Endothelial cell of umbilical vein (primary cell): Measurements from ENCODE around the gene ZNF26. TPM values are rescaled to one million over a fixed set of nuclear protein-coding genes. Genes with fewer than 3 reads are reported as not detected.
"Not testable (repeated sequence)": the region's sequence is repeated elsewhere in the genome, so short reads cannot be mapped to it uniquely, and the experiment has no call there.

Experiments
- BruUV-seq: library from RNA; stranded (reverse); fragments of 400-500 nt; replicated peaks from 2 replicates; lab custom pipeline; 2021; lab: Mats Ljungman, UMichigan
- CTCF ChIA-PET: fragments of 300-600, 350-600 bp; sonication (Branson Sonifier 250); formaldehyde crosslinking; loops from one replicate; lab custom pipeline; 2021; ENCODE audit warnings: antibody characterized with exemption, inconsistent platforms; lab: Charles Lee
- POLR2A ChIA-PET: fragments of 300-600, 350-600 bp; sonication (Branson Sonifier 250); formaldehyde crosslinking; loops from one replicate; lab custom pipeline; 2021; ENCODE audit warnings: antibody characterized with exemption, inconsistent platforms; lab: Charles Lee
- DNase-seq: peaks from one replicate; pipeline ENCODE4 v3.0.0-alpha.2; 2011; ENCODE audit warnings: low read depth, low spot score
- FAIRE-seq: peaks from 2 replicates; lab custom pipeline; 2011; peaks lifted over from hg19 to GRCh38; lab: Jason Lieb, UNC
- H2AFZ ChIP-seq: 2 replicates; pipeline ENCODE4 v1.6.0; 2012; ENCODE audit warnings: low read depth, low read length, control low read depth, inconsistent platforms
- H3K27ac ChIP-seq: 2 replicates; pipeline ENCODE4 v1.5.1; 2011; ENCODE audit warnings: low read depth, mild to moderate bottlenecking, control low read depth, low read length, moderate library complexity; ENCODE audit not compliant: insufficient read depth
- H3K27me3 ChIP-seq, 2 experiments: 2 replicates each; pipeline versions ENCODE4 v1.6.0 to v1.6.1; 2011; ENCODE audit warnings: low read length in 2 of 2, mixed read lengths in 1 of 2; ENCODE audit not compliant: control insufficient read depth in 2 of 2, insufficient read depth in 2 of 2
- H3K36me3 ChIP-seq, 2 experiments: 2 replicates in 1 of 2; 3 replicates in 1 of 2; pipeline ENCODE4 v1.5.1; 2011; ENCODE audit warnings: low read length in 2 of 2, mild to moderate bottlenecking in 1 of 2, moderate library complexity in 1 of 2; ENCODE audit not compliant: control insufficient read depth in 2 of 2, insufficient read depth in 2 of 2; ENCODE audit errors: extremely low read depth in 1 of 2
- H3K4me1 ChIP-seq: 3 replicates; pipeline ENCODE4 v1.5.1; 2011; ENCODE audit warnings: mild to moderate bottlenecking, low read length; ENCODE audit not compliant: control insufficient read depth, insufficient read depth; ENCODE audit errors: extremely low read depth
- H3K4me2 ChIP-seq: 2 replicates; pipeline ENCODE4 v1.6.1; 2011; ENCODE audit warnings: low read length, control low read depth, mixed read lengths; ENCODE audit not compliant: insufficient read depth
- H3K4me3 ChIP-seq, 3 experiments: fragments of 200-600 bp in 1 of 3; sonication (generic), shearing (Covaris generic) in 1 of 3; replicated peaks in 1 of 3; 2 replicates each; pipeline ENCODE4 v1.5.1; 2011 to 2016; ENCODE audit warnings: control low read depth in 3 of 3, low read length in 3 of 3, mild to moderate bottlenecking in 2 of 3, inconsistent platforms in 1 of 3, low read depth in 1 of 3, moderate library complexity in 1 of 3; ENCODE audit not compliant: insufficient read depth in 1 of 3
- H3K79me2 ChIP-seq: 2 replicates; pipeline ENCODE4 v1.6.0; 2012; ENCODE audit warnings: low read length, inconsistent platforms; ENCODE audit not compliant: control insufficient read depth, insufficient read depth
- H3K9ac ChIP-seq: replicated peaks from 2 replicates; pipeline ENCODE3; 2011; ENCODE audit warnings: low read length, control low read depth; ENCODE audit not compliant: insufficient read depth; ENCODE audit errors: extremely low read depth
- H3K9me1 ChIP-seq: replicated peaks from 3 replicates; pipeline ENCODE4 v1.6.0; 2011; ENCODE audit warnings: mild to moderate bottlenecking, low read length; ENCODE audit not compliant: control insufficient read depth, insufficient read depth; ENCODE audit errors: extremely low read depth
- H3K9me3 ChIP-seq: replicated peaks from 2 replicates; pipeline ENCODE4 v1.5.1; 2012; ENCODE audit warnings: low read length, inconsistent platforms; ENCODE audit not compliant: control insufficient read depth, insufficient read depth
- H4K20me1 ChIP-seq: replicated peaks from 2 replicates; pipeline ENCODE3; 2011; ENCODE audit warnings: mild to moderate bottlenecking, low read length; ENCODE audit not compliant: control insufficient read depth, insufficient read depth; ENCODE audit errors: extremely low read depth
- EZH2 ChIP-seq: IDR thresholded peaks from 2 replicates; pipeline ENCODE4 v1.6.1; 2012; ENCODE audit warnings: borderline replicate concordance, low read depth, mild to moderate bottlenecking, moderate library complexity, low read length, inconsistent platforms; ENCODE audit not compliant: severe bottlenecking
- dilution Hi-C: fragments of 300-500 bp; cut with MboI; formaldehyde crosslinking; loops from one replicate; pipeline ENCODE4 v1.15.0; 2019; ENCODE audit warnings: low sequenced_read_pairs; ENCODE audit not compliant: extremely low pct_ligation_motif_present
- intact Hi-C: fragments of 100-400 bp; cut with micrococcal nuclease; formaldehyde crosslinking; loops from one replicate; pipeline ENCODE4 v1.10.0; 2022
- polyA plus RNA-seq, 4 experiments: library from polyadenylated mRNA; depleted of rRNA in 3 of 4; stranded (reverse) in 3 of 4; unstranded in 1 of 4; fragments of >200 nt; gene quantifications; 2 replicates each; pipeline versions ENCODE4 v1.2.1 to v1.2.3, GENCODE V29; 2011 to 2012; ENCODE audit warnings: missing spikeins in 1 of 4
- total RNA-seq: library from RNA; stranded (reverse); gene quantifications from 2 replicates; pipeline ENCODE4 v1.2.3, GENCODE V29; 2021

ZNF26 gene
- total and polyA plus RNA-seq, 2 donors (not counting 3 experiments of a cell fraction or from before 2014, with no cell fraction given), result 5.9 to 11.1 TPM

DNA sequence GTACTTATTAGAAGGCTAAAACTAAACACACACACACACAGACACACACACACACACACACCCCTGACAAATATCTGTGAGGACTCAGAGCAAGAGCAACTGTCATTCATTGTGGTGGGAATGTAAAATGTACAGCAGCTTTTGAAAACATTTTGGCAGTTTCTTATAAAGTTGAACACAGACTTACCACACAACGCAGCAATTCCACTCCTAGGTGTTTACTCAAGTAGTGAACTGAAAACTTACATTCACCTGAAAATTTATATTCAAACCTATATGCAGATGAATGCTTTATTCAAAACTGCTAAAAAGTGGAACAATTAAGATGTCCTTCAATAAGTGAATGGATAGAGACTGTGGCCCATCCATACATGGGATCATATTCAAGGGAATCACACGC, 48.7 kb upstream of the ZNF26 start:
- no peak overlapping the region for H3K9ac ChIP-seq
- no peaks in the 10 kb centered on the region for H3K9me1 ChIP-seq
- H3K4me3 ChIP-seq, result no peak overlapping the region
- peaks cover 9% of the 10 kb centered on the region for H3K9me3 ChIP-seq
- DNase-seq, result no peak
- no peak overlapping the region for H3K4me2 ChIP-seq
- POLR2A ChIA-PET, result no interaction called here
- peaks cover 3 to 12% of the 10 kb centered on the region in 2 experiments for H3K36me3 ChIP-seq
- no peaks in the 10 kb centered on the region for H3K79me2 ChIP-seq
- dilution Hi-C loops, result no loop called here
- CTCF ChIA-PET, result no interaction called here
- no peak for FAIRE-seq
- no TSS peak for BruUV-seq
- H2AFZ ChIP-seq, result no peak overlapping the region
- no peaks in the 10 kb centered on the region for H3K4me1 ChIP-seq
- H3K27me3 ChIP-seq, result no peaks in the 10 kb centered on the region
- intact Hi-C loops, result no loop called here
- H4K20me1 ChIP-seq, result no peaks in the 10 kb centered on the region
- no peak for TF ChIP-seq EZH2
- no peak overlapping the region for H3K27ac ChIP-seq

DNA sequence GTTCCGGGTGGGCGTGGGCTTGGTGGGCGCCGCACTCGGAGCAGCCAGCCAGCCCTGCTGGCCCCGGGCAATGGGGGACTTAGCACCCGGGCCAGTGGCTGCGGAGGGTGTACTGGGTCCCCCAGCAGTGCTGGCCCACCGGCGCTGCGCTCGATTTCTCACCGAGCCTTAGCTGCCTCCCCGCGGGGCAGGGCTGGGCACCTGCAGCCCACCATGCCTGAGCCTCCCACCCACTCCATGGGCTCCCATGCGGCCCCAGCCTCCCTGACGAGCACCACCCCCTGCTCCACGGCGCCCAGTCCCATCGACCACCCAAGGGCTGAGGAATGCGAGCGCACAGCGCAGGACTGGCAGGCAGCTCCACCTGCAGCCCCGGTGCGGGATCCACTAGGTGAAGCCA, 47.4 kb upstream of the ZNF26 start:
- H3K36me3 ChIP-seq, result peaks cover 7 to 22% of the 10 kb centered on the region in 2 experiments
- H3K79me2 ChIP-seq, H3K4me2 ChIP-seq, H3K27ac ChIP-seq, POLR2A ChIA-PET, CTCF ChIA-PET, intact Hi-C loops, H3K27me3 ChIP-seq, H3K9ac ChIP-seq, DNase-seq, H3K4me3 ChIP-seq, dilution Hi-C loops, H4K20me1 ChIP-seq, H3K4me1 ChIP-seq, H2AFZ ChIP-seq, H3K9me3 ChIP-seq, BruUV-seq, H3K9me1 ChIP-seq, FAIRE-seq: not testable (repeated sequence)
